Panc1 (cell line): ENCODE results near the gene POLA1. TPM values are rescaled to one million over a fixed set of nuclear protein-coding genes. Genes with fewer than 3 reads are reported as not detected.
A peak's percentile ranks its signal among the peaks of the same experiment; 100 is the strongest.

Experiments
- ATAC-seq: fragments of 200-7000 bp; cut with Tn5 transposase; 2 replicates; pipeline ENCODE4 v1.9.1; 2020; ENCODE audit warnings: mild to moderate bottlenecking, moderate library complexity
- BruUV-seq: library from RNA; stranded (reverse); fragments of 400-500 nt; replicated peaks from 2 replicates; lab custom pipeline; 2021; lab: Mats Ljungman, UMichigan
- CTCF ChIA-PET: fragments of 300-600 bp; sonication (Branson Sonifier 250); formaldehyde crosslinking; loops from one replicate; lab custom pipeline; 2022; ENCODE audit warnings: antibody characterized with exemption; lab: Charles Lee
- POLR2A ChIA-PET: fragments of 300-600 bp; sonication (Branson Sonifier 250); formaldehyde crosslinking; loops from one replicate; lab custom pipeline; 2022; ENCODE audit warnings: antibody characterized with exemption; lab: Charles Lee
- DNase-seq: peaks from one replicate; pipeline ENCODE4 v3.0.0-alpha.2; 2010; ENCODE audit warnings: low read depth, low spot score
- H3K27ac ChIP-seq: 2 replicates; pipeline ENCODE4 v1.5.1; 2011; ENCODE audit warnings: mild to moderate bottlenecking, low read length, inconsistent platforms
- H3K27me3 ChIP-seq: fragments of 200-500 bp; sonication (Bioruptor generic); 2 replicates; pipeline ENCODE4 v1.6.0; 2014; ENCODE audit warnings: low read length, inconsistent platforms; ENCODE audit not compliant: control insufficient read depth, insufficient read depth
- H3K36me3 ChIP-seq: fragments of 200-500 bp; sonication (Bioruptor generic); 2 replicates; pipeline ENCODE4 v1.5.1; 2014; ENCODE audit warnings: inconsistent platforms, mild to moderate bottlenecking, low read length, moderate library complexity; ENCODE audit not compliant: control insufficient read depth, insufficient read depth
- H3K4me1 ChIP-seq: 2 replicates; pipeline ENCODE4 v1.5.1; 2011; ENCODE audit warnings: inconsistent platforms, mild to moderate bottlenecking, low read length, moderate library complexity; ENCODE audit not compliant: control insufficient read depth, insufficient read depth
- H3K4me3 ChIP-seq, 2 experiments: 2 replicates each; pipeline ENCODE4 v1.5.1; 2011 to 2012; ENCODE audit warnings: low read depth in 2 of 2, low read length in 2 of 2, mild to moderate bottlenecking in 2 of 2, inconsistent platforms in 1 of 2, moderate library complexity in 1 of 2
- H3K9me3 ChIP-seq: fragments of 200-500 bp; sonication (Bioruptor generic); 2 replicates; pipeline ENCODE4 v1.5.1; 2014; ENCODE audit warnings: low read depth, mild to moderate bottlenecking, inconsistent platforms, low read length, moderate library complexity; ENCODE audit not compliant: control insufficient read depth, insufficient read depth
- POLR2AphosphoS5 ChIP-seq: IDR thresholded peaks from 2 replicates; pipeline ENCODE4 v1.6.1; 2012; ENCODE audit warnings: mild to moderate bottlenecking, low read depth, low read length, moderate library complexity
- SIN3A ChIP-seq: IDR thresholded peaks from 2 replicates; pipeline ENCODE4 v1.6.1; 2012; ENCODE audit warnings: low read depth, mild to moderate bottlenecking, low read length, moderate library complexity, borderline replicate concordance; ENCODE audit not compliant: insufficient read depth
- TCF7L2 ChIP-seq: IDR thresholded peaks from 2 replicates; pipeline ENCODE4 v1.6.1; 2011; ENCODE audit warnings: mild to moderate bottlenecking, low read depth, low read length, inconsistent platforms
- in situ Hi-C: cut with HindIII; loops from 2 replicates; pipeline ENCODE4 v1.10.0; 2016; ENCODE audit warnings: low sequenced_read_pairs, low pct_unique_long_range_greater_than_20kb
- intact Hi-C: fragments of 100-400 bp; cut with micrococcal nuclease; formaldehyde crosslinking; loops from one replicate; pipeline ENCODE4 v1.10.0; 2022; ENCODE audit not compliant: unreplicated experiment
- total RNA-seq: library from RNA; stranded (reverse); gene quantifications from one replicate; pipeline ENCODE4 v1.2.1, GENCODE V29; 2021; ENCODE audit not compliant: unreplicated experiment
- TF ChIP-seq, protein P1 (sequence below): fragments of 450-650 bp; IDR thresholded peaks from 2 replicates; pipeline ENCODE4 v1.5.1; 2017; ENCODE audit warnings: mild to moderate bottlenecking
- TF ChIP-seq, protein P2 (sequence below), 2 experiments: IDR thresholded peaks; 2 replicates each; pipeline ENCODE4 v1.6.1; 2011 to 2012; ENCODE audit warnings: low read depth in 2 of 2, control low read depth in 1 of 2, low read length in 1 of 2, mild to moderate bottlenecking in 1 of 2, moderate library complexity in 1 of 2; ENCODE audit not compliant: insufficient read depth in 1 of 2

The POLA1 gene
- total RNA-seq, 1 experiment from 2014 or later, result 10.5 TPM

DNA sequence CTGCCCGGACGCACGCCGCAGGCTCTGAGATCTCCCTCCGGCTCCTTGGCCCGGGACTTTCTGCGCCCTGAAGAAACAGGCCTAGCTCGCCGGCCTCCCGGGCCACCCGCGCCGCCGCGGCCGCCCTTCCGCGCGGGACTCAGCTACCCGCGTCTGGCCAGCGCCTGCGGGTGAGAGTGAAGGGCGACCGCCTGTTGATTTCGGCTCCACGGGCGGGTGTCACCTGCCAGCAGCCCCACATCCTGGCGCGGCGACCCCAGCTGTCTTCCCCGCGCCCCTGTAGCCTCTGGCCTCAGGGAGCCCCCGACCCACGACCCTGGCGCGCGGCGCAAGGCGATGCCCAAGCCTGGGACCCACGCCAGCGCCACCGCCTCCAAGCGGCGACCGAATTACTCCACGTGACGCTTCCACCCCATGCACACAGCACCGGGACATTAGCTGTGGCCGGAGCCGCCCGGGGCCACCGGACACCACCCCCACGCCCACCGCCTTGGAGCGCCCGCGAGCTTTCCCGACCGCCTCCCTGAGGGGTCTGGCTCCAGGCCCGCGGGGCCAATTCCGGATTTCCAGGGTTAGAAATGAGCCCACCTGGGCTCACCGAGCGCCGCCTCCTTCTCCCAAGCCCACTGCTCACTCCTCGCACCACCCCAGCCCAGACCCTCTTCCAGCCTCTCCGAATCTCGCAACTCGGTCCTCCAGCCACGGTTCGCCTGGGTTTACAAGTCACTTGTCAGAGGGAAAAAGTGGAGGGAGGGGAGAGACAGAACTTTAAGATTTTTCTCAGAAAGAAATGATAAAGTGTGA, 311.9 kb downstream of the POLA1 start:
- no peak overlapping the region for H3K27ac ChIP-seq
- intact Hi-C loops (no loop called here), in situ Hi-C loops (no loop called here)
- H3K9me3 ChIP-seq, result no peaks in the 10 kb centered on the region
- DNase-seq, result no peak
- TF ChIP-seq, protein P1, sequence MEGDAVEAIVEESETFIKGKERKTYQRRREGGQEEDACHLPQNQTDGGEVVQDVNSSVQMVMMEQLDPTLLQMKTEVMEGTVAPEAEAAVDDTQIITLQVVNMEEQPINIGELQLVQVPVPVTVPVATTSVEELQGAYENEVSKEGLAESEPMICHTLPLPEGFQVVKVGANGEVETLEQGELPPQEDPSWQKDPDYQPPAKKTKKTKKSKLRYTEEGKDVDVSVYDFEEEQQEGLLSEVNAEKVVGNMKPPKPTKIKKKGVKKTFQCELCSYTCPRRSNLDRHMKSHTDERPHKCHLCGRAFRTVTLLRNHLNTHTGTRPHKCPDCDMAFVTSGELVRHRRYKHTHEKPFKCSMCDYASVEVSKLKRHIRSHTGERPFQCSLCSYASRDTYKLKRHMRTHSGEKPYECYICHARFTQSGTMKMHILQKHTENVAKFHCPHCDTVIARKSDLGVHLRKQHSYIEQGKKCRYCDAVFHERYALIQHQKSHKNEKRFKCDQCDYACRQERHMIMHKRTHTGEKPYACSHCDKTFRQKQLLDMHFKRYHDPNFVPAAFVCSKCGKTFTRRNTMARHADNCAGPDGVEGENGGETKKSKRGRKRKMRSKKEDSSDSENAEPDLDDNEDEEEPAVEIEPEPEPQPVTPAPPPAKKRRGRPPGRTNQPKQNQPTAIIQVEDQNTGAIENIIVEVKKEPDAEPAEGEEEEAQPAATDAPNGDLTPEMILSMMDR, result no peak
- TF ChIP-seq TCF7L2, result no peak
- TF ChIP-seq, protein P2, sequence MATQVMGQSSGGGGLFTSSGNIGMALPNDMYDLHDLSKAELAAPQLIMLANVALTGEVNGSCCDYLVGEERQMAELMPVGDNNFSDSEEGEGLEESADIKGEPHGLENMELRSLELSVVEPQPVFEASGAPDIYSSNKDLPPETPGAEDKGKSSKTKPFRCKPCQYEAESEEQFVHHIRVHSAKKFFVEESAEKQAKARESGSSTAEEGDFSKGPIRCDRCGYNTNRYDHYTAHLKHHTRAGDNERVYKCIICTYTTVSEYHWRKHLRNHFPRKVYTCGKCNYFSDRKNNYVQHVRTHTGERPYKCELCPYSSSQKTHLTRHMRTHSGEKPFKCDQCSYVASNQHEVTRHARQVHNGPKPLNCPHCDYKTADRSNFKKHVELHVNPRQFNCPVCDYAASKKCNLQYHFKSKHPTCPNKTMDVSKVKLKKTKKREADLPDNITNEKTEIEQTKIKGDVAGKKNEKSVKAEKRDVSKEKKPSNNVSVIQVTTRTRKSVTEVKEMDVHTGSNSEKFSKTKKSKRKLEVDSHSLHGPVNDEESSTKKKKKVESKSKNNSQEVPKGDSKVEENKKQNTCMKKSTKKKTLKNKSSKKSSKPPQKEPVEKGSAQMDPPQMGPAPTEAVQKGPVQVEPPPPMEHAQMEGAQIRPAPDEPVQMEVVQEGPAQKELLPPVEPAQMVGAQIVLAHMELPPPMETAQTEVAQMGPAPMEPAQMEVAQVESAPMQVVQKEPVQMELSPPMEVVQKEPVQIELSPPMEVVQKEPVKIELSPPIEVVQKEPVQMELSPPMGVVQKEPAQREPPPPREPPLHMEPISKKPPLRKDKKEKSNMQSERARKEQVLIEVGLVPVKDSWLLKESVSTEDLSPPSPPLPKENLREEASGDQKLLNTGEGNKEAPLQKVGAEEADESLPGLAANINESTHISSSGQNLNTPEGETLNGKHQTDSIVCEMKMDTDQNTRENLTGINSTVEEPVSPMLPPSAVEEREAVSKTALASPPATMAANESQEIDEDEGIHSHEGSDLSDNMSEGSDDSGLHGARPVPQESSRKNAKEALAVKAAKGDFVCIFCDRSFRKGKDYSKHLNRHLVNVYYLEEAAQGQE (IDR thresholded peaks at IDR 0.05; ENCODE audit: insufficient read depth in 1 of 2, low read depth in 2 of 2, low read length in 1 of 2), result no peak
- TF ChIP-seq POLR2AphosphoS5, result no peak
- TF ChIP-seq SIN3A, result no peak
- ChIA-PET CTCF (no interaction called here), POLR2A (no interaction called here)
- peak overlapping the region; percentile 8 to 14; a peak in 3 of 4 replicates for H3K4me3 ChIP-seq
- no peaks in the 10 kb centered on the region for H3K36me3 ChIP-seq
- H3K27me3 ChIP-seq, result peaks cover 16% of the 10 kb centered on the region
- no TSS peak for BruUV-seq
- ATAC-seq, result 0 out of 2 replicates have a peak, but pooled peaks have one; percentile 37
- H3K4me1 ChIP-seq, result no peaks in the 10 kb centered on the region

DNA sequence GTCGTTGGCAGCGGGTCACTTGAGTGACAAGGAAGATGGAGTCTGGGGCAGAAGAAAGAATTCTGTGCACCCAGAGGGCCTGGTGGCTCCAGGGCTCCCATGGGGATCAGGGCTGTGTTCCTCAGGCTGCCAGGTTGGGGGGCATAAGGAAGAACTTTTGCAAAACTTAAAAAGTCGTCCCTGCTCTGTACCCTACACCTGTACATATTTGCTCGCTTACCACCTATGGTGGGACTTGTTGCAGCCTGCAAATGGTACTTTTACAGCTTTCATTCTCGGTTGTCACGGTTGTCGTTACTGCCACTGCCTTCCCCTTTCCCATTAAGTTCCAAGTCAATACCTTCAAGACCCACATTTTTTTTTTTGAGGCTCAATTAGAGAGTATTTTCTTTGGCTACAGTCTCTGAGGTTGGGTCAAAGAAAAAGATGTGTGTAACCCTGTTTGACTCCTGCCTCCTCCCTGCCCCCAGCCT, 312.9 kb downstream of the POLA1 start:
- no peak for DNase-seq
- Histone ChIP-seq H3K4me3 (peak overlapping the region in 1 of 2 experiments; percentile 24; a peak in 1 of 4 replicates), H3K27me3 (peaks cover 16% of the 10 kb centered on the region), H3K27ac (no peak overlapping the region), H3K4me1 (no peaks in the 10 kb centered on the region), H3K9me3 (no peaks in the 10 kb centered on the region), H3K36me3 (no peaks in the 10 kb centered on the region)
- ChIA-PET CTCF (no interaction called here), POLR2A (no interaction called here)
- TF ChIP-seq TCF7L2, result no peak
- no peak for TF ChIP-seq POLR2AphosphoS5
- TF ChIP-seq, protein P2 (IDR thresholded peaks at IDR 0.05; ENCODE audit: insufficient read depth in 1 of 2, low read depth in 2 of 2, low read length in 1 of 2), result no peak
- TF ChIP-seq, protein P1, result no peak
- no peak for TF ChIP-seq SIN3A
- in situ Hi-C loops, result no loop called here
- no peak for ATAC-seq
- BruUV-seq, result no TSS peak
- intact Hi-C loops, result no loop called here
